Skeletal muscle cell (primary cell): Measurements from ENCODE around the gene CHD6.

Experiments
- DNase-seq: peaks from one replicate; pipeline ENCODE4 v3.0.0-alpha.2; 2010; ENCODE audit warnings: low read depth
- H3K4me3 ChIP-seq: 2 replicates; pipeline ENCODE4 v1.5.1; 2011; ENCODE audit warnings: low read depth, mild to moderate bottlenecking, control low read depth, low read length, moderate library complexity

Gene CHD6

DNA sequence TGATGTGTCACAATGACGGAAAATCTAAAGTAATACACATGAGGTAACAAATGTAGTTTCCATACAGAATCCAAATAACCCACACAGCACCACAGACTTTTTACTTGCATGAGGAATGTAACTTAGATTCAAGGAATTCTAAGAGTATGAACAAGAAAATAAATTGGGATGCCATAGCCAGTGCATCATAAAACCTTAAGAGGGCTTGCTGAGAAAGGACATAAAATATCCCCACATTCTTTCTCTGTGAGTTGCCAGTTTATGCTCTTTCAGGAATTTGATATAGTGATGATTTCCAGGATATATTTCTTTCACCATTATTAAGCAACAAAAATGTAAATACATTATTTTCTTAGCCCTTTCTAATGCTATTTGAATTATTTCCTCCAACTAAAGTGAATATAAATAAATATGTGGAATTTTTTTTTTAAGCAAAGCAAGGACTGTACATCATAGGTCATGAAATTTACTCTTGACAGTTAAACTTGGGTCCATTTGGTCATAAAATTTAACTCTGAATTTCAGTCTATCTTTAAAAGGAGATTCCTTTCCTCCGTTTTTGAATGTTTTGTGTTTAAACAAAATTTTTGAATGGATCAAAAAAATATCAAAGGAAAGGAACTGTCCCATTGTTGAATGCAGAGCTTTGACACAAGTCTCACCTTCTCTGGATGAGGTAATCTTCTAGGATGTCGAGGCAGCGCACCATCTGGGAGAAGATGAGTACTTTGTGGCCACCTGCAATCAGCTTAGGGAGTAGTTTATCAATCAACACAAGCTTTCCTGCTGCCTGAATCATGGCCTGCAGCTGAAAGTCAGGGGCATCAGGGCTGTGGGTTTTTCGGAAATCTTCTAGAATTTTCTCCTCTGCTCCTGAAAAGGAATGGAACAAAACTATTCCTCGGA lies 135.3 kb downstream of the CHD6 start:
- no peak overlapping the region for H3K4me3 ChIP-seq
- peak; percentile 60 for DNase-seq

DNA sequence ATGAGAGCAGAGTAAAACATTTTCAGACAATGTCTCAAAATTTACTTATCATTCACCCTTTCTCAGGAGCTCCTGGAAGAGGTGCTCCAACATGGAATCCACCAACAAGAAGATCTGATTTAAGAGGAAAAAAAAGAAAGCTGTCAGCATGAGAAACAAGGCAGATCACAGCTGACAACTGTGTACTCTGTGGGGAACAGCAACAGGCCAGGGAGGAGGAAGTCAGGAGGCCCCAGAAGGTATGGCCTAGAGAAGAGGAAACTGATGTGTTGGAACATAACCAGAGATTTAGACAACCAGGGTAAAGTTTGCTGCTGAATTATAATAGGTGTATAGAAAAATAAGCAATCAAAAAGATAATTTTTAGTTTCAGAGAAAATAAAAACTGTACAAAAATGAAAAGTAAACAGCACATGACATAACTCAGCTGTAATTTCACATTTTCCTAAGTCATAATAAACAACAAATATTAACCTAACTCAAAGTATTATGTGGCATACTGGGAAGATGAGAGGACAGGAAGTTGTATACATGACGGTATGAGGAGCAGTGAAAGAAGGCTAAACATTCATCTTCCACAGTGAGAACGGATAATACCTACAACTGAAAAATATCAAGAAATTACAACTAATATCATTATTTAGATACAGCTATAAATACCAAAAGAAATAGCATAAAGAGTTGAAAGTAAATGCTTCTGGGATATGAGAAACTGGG lies 138.0 kb downstream of the CHD6 start:
- DNase-seq: no peak
- no peak overlapping the region for H3K4me3 ChIP-seq

DNA sequence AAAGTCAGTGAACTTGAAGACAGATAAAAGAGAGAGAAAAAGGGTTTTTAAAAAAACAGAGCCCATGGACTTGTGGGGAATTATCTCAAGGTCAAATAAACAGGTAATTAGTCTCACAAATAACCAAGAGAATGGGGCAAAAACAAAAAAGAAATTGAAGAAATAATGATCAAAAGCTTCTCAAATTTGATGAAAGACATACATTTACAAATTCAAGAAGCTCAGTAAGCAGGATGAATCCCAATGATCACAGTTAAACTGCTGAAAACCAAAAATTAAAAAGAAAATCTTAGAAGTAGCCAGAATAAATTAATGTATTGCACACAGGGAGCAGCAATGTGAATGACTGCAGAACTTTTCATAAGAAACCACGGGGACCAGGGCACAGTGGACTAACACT lies 139.1 kb downstream of the CHD6 start:
- no peak overlapping the region for H3K4me3 ChIP-seq
- DNase-seq: no peak

DNA sequence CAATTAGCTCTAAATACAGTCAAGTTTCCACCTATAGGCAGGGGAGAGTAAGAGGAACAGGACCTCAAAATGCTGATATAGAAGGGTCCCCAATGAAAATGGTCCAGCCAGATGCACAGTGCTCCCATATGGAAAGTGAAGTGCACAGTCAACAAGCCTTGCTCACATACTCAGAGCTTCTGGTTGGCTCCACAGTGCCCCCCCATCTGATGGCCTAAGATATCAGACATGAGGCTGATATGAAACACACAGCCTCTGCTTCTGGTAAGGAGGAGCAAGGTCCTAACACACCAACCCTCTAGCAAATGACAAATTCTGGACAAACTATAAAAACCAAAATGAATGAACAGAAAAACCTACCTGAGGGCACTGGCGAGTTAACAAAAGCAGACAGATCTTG lies 140.2 kb downstream of the CHD6 start:
- DNase-seq: no peak

DNA sequence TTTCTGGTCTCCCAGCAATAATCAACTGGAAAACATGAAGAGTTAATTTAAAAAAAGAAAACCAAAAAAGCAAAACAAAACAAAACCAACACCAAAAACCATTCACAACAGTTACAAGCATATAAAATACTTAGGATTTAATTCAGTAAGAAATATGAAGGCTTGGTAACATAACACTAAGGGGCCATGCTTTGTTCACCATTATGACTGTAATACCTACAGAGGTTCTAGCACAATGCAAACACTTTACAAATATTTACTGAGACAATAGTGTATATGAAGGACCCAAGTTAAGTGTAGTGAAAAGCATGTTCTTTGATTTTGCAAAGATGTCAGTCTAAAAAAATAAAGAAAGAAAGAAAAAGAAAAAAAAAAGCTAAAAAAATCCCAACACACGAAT lies 141.7 kb downstream of the CHD6 start:
- H3K4me3 ChIP-seq: no peak overlapping the region
- no peak for DNase-seq

More for the DNA sequence above, 140.2 kb downstream of the CHD6 start:
- H3K4me3 ChIP-seq: no peak overlapping the region

DNA sequence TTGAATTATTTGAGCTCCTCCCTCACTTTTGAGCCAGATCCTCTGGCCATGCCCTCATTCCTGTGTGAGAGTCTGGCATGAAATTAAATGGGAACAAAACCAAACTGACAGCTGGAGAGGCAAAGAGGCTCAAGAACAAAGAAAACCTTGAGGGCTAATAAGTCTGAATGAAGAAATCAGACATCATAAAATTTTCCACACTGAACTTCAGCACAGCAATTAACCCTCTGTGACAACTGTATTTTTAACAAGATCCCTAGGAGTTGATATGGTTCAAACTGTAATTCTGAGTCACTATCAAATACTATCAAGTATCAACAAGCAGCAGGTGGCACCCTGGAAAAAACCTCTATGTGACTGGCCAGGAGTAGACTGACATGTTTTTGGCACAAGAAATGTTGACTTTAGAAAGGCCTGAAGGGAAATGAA lies 142.2 kb downstream of the CHD6 start:
- peak; percentile 38 for DNase-seq
- no peak overlapping the region for H3K4me3 ChIP-seq

DNA sequence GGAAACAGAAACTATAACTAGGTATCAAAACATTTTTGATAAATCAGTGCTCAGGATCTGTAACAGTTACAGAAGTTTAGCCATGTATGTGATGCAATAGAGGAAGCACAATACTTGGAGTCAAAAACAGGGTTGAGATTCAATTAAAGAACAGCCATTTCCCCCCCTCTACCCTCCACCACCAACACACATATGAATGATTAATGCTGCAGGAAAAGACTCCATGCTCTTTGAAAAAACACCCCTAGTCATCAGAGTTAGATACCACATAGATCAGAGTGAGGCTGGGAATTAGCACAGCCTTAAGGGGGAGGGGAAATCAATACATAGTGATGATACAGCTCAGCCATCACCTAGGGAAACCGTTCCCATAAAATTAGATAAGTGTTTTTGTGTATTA lies 142.7 kb downstream of the CHD6 start:
- H3K4me3 ChIP-seq: no peak overlapping the region
- DNase-seq: no peak

DNA sequence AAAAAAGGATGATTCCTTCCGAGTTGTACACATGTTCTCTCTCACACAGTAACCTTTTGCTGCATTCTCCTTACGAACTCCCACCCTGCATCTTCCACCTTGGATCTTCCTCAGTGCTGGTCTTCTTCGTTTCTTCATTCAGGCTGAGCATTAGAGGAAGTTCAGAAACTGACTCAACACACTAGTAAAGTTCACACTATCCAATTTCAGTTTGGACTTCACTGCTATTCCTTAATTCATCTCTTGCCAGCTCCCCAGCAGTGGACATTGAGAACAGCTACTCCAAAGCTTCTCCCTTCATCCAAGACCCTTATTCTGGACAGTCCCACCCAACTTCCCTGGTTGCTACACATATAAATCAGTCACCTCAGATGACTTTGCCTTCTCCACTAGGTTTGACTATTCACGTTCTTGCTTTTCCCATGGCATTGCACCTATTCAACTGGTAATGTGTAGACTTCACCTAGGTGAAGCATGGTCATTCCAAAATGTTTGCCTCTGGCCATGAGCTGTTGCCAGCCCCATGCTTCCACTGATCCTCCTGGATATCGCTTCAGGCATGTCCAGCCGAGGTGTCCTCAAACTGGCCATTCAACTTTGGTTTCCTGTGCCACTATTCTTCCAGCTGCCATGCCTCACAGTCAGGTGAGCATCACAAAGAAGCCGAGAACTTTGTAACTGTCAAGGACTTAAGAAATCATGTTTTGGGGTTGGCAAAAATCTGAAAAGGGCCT lies 147.6 kb downstream of the CHD6 start:
- DNase-seq: no peak
- no peak overlapping the region for H3K4me3 ChIP-seq

DNA sequence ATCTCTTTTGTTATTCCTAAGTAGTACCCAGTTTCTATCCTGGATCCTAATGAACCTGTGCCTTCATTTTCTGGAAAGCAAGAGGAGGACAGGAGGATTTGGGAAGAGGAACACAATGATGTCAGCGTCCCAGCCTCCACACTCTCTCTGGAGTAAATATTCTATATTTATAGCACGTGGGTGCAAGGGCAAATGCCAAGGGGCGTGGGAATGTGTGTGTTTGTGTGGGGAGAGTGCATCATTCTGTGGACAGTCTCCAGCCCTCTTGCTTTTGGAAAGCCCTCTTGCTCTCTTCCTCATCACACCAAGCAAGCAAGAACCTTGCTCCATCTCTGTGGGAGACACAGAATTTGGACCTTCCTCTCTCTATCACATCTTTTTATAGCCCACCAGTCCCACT lies 148.3 kb downstream of the CHD6 start:
- no peak overlapping the region for H3K4me3 ChIP-seq
- DNase-seq: no peak

DNA sequence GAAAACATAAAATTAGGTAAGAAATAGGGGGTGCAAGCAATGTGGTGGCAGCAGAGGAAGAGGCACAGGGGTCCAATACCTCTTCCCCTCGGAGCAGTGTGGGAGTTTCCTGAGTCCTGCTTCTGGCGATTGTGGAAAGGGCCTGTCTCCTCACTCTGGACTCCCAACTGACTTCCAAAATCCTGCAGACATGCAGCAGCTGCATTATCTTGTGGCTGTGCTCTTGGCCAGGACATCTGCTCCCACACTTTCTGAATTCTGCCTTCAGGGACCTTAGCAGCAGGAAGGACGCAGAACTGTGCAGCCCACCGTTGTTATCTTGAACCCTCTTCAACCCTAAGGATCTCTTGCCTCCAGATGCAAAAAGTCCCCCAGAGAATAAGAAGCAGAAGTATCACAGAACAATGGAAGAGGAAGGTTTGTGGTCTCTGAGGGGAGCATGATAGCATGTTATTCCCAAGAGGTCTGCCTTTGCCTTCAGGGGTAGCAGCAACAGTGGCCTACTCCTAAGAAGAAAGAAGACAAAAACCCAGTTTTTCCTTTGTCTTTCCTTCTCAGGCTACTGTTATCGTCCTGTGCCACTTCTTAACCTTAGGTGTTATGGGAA lies 149.1 kb downstream of the CHD6 start:
- DNase-seq: no peak
- H3K4me3 ChIP-seq: no peak overlapping the region

DNA sequence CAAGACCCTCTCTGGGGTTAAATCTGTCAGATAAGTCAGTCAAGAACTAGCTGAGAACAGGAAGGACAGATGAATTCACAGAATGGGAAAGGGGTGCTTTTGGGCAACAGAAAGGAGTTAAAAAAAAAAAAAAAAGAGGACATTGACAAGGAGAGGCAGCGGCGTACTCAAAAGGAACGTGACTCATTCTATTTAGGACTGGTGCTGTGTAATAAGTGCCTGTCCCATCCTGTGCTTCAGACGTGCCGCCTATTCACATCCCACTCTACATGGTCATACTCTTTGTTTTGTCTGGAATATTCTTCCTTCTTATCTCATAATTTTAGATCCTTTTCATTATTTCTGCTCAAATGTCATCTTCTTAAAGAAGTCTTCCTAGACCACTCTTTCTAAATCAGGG lies 150.5 kb downstream of the CHD6 start:
- no peak overlapping the region for H3K4me3 ChIP-seq
- no peak for DNase-seq

DNA sequence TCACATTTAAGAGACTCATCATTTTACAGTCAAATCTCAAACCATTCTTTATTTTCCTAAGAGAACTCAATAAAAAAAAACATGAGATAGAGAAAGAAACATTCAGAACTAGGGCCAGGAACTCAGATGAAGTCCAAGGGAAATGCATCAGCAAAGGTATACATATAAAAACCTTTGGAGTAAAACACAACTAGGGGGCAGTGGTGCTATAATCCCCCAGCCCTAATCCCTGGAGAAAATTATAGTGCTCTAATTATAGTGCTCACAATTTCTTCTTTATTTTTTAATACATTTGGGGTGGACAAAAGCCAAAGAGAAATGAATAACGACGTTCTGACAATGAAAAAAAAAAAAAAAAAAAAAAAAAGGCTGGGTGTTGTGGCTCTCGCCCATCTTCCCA lies 151.0 kb downstream of the CHD6 start:
- H3K4me3 ChIP-seq: no peak overlapping the region
- DNase-seq: no peak

DNA sequence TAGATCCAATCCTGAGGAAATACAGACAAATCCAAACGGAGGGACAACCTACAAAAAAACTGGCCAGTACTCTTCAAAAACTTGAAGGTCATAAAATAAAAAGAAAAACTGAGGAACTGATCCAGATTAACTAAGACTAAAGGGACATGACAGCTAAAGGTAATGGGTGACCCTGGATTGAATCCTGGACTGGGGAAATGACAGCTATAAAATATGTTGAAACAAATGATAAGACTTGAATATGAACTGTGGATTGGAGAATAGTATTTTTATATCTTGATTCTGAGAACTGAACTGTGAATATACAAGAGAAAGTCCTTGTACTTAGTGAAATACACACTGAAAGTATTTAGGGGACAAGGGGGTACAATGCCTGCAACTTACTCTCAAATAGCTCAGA lies 154.6 kb downstream of the CHD6 start:
- DNase-seq: no peak
- H3K4me3 ChIP-seq: no peak overlapping the region

DNA sequence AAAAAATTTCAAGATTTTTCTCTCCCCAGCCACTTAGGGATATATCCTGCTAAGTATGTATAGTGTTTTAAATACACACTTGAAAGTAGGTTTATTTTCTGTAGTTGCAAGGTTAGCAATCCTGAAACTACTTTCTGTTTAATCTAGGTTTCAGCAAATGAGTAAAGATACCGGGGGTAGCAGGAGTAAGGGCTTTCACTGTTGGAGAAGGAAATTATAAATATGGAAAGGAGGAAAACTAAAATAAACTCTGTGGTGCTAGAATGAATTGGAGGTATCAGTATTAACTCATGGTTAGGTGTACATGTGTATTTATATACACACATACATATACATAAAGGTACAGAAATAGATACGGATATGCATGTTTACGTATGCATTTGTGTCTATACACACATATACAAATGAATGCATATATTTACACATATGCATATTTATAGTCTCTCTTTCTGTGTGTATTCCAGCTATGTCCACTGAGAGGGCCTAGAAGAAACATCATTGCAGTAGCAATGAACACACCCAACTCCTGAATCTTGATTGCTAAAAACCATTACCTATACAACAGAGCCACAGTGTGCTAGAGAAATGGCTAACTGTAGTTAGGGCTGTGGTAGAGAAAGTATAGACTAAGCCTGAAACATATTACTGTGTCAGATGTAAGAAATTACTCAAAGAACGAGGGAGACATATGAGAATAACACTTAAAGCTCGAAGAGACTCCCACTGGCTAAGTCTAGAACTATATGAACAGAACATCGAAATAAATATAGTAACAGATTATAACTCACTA lies 155.6 kb downstream of the CHD6 start:
- DNase-seq: no peak
- H3K4me3 ChIP-seq: no peak overlapping the region

DNA sequence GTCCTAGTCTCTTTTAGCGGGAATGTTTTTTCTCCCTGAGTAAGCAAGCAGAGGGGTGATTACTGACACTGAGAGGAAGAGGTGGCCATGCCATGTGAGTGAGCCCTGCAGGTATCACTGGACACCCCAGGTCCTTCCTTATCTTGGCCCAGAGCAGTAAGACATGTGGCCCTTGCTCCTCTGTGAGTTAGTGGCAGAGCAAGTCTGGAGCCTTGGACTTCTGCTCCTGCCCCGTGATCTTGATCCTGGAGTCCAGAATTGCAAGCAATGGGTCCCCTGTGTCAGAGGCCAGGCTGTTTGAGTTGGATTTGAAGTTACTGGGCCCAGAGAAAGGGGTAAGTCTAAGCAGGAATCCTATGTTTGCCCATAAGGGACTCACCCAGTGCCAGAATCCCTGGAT lies 159.4 kb downstream of the CHD6 start:
- H3K4me3 ChIP-seq: no peak overlapping the region
- DNase-seq: no peak

DNA sequence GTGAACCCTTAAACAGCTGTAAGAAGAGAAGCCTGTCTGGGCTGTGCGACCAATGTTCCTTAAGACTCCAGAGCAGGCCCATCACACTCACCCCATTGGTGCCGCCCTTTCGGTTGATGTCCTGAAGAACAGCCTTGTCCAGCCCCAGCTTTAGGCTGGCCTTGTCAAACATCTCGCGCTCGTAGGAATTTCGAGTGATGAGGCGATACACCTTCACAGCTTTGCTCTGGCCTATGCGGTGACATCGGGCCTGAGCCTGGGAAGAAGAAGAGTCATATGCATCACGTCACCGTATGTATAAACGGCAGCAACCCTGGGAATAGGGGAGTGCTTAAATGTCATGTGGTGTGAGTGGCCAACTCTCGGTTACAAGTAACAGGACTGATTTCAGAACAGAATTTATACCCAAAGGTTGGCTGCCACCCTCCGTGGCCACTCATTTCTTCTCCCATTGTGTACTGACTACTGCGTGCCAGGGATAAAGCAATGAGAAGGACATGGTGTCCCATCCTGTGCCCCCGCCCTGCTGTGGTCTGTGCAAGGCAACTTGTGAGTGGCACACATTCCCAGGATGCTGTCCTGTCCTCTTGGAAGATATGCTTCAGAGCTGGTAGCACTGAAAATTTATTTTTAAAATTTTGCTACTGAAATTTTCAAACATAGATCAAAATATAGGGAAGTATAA lies 160.9 kb downstream of the CHD6 start:
- no peak for DNase-seq
- no peak overlapping the region for H3K4me3 ChIP-seq

DNA sequence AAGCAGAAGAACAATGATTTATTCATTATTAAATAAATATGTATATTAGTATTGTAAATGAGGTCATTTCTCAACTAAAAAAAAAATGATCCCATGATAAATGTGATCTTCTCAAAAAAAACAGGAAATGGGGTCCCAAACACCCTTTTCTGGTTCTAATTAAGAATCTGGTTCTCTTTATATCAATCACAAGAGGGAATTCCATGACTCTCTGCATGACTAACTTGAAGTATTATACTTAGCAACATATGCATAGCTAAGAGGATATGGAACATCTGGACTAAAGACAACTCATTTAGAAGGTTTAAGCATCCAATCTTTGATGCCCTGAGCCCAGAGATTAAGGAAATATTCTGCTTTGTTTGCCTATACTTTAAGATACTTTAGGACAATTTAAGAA lies 161.8 kb downstream of the CHD6 start:
- DNase-seq: no peak

DNA sequence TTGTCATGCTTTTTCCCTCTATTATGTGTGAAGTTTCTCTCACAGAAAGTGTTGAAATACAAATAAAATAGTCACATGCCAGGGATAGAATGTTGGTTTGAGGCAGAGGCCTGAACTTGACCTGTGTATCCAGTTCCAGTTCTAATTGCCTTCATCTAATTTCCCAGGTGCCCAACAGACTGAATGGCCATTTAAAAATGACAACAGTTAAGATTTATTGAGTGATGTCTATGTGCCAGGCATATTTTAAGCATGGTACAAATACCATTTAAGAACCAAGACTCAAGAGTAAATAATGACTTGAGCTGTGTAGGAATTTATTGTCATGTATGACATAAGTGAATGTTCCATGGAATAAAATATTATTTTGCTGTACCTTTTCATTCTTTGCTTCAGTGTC lies 163.9 kb downstream of the CHD6 start:
- no peak for DNase-seq
- no peak overlapping the region for H3K4me3 ChIP-seq

More for the DNA sequence above, 161.8 kb downstream of the CHD6 start:
- H3K4me3 ChIP-seq: no peak overlapping the region
